ENCODE data around the gene CTNND2. TPM values are rescaled to one million over a fixed set of nuclear protein-coding genes. Genes with fewer than 3 reads are reported as not detected.

CTNND2 gene
- total RNA-seq: not detected in 2 replicates

GRCh38 chr5:11904265-11904906 is at the start of gene CTNND2:
CTNND2 (minus strand) TSS chr5:11904446; CDS start chr5:11903853, 593 bp downstream.

Measured in mammary microvascular endothelial cell (primary cell).